Dermis microvascular lymphatic vessel endothelial cell (primary cell): ENCODE measurements around the gene OR6C76. TPM values are rescaled to one million over a fixed set of nuclear protein-coding genes. Genes with fewer than 3 reads are reported as not detected.
"Not testable (repeated sequence)": the region's sequence is repeated elsewhere in the genome, so short reads cannot be mapped to it uniquely, and the experiment has no call there.

Experiments used
- DNase-seq, 2 donors: peaks; one replicate each; pipeline versions ENCODE4 v3.0.0 to v3.0.0-alpha.2; 2010; ENCODE audit warnings: low read depth in 2 of 2
- total RNA-seq: library from RNA; depleted of rRNA; stranded (reverse); fragments of >200 nt; gene quantifications from 2 replicates; pipeline ENCODE4 v1.2.1, GENCODE V29; 2014

Gene OR6C76
- not detected in 2 replicates for total RNA-seq

DNA sequence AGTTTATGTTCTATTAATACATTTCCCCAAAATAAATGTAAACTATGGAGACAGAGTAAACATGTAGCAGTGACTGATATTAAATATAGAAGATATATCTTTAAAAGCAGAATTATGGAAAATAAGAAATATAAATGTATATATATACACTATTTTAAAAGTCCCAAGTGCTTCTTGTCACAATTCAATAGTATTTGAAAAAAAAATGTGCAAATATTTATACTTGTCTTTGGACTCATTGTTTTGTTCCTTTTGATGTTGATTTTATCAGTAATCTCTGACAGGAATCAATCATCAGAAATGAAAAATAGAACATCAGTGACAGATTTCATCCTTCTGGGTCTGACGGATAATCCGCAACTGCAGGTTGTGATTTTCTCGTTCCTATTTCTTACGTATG lies at the start of gene OR6C76:
OR6C76 (plus strand) TSS at position 301 of the 400 bp plus-strand sequence; CDS start at position 301, 0 bp downstream.
- DNase-seq = no peak

DNA sequence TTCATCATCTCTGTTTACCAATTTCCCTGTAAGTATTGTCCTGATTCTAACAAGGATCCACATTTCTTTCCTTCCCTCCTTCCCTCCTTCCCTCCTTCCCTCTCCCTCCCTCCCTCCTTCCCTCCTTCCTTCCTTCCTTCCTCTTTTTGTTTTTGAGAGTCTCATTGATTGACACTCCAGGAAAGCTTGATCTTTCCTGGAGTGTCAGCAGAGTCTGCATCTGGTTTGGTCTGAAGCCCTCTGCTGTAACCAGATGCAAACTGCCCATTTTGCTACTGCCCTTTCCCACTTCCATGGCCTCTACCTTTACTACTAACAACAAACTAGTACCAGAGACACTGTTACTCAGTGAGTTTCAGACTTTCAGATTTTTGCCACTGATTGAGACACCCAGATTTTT lies 40.2 kb upstream of the OR6C76 start:
- DNase-seq = no peak

DNA sequence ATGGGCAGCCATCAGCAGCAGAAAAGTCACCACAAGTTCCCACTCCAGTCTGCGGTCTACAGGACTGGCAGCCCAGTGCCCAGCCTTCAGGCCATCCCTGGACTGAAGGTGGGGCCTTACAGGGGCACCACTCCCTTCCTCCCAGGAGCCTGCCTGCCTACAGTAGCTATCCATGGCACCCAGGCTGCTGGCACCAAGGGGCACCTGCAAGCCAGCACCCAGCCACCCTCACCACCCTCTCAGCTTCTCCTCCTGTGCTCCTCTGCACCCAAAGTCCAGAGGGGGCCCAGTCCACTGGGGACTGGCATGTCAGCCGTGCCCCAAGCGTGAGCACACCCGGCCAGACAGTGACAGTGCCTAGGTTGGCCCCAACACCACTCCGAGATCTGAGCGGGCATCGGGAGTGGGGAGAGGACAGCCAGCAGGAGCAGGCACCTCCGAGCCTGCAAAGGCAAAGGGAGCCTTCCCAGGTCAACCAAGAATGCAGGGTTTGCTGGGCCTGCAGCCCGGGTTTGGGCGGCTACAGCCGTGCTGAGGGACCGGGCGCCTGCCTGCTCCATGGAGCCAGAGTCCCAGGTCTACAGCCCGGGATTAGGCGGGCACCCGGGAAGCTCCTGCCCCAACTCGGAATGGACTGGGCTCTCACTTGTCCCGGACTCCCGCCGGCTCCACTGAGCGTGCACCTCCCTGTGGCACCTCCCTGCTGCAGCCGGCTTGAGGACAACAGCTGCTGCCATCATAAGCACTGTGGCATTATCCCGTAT lies 33.8 kb upstream of the OR6C76 start:
- no peak for DNase-seq

DNA sequence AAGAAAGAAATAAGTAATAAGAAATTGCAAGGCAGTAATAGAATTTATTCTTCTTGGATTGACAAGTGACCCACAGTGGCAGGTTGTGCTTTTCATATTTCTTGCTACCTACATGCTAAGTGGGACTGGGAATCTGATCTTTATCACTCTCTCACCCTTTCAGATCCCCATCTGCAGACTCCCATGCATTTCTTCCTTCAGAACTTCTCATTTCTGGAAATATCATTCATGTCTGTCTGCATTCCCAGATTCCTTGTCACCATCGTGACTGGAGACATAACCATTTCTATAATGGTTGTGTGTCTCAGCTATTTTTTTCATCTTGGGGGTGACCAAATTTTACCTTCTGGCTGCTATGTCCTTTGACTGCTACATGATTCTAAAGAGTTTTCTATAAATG lies 29.7 kb upstream of the OR6C76 start:
- no peak for DNase-seq

DNA sequence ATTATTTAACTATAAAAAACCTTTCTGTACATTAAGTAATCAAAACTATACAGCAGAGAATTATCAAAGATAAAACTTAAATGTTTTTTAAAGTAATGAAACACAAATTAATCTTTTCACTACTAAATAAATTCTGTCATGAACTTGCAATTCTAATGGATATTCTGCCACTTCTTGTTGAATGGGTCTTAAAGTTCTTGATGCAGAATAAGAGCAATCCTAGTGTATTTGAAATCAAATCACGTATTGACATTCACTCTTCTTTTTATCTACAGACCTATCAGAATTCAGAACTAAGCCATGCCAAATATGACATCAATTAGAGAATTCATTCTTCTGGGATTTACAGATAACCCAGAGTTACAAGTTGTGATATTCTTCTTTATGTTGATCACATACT lies 25.8 kb upstream of the OR6C76 start, which contains the start of gene OR6C65:
OR6C65 (plus strand) TSS at position 301 of the 400 bp plus-strand sequence; CDS start at position 301, 0 bp downstream.
- DNase-seq = no peak

DNA sequence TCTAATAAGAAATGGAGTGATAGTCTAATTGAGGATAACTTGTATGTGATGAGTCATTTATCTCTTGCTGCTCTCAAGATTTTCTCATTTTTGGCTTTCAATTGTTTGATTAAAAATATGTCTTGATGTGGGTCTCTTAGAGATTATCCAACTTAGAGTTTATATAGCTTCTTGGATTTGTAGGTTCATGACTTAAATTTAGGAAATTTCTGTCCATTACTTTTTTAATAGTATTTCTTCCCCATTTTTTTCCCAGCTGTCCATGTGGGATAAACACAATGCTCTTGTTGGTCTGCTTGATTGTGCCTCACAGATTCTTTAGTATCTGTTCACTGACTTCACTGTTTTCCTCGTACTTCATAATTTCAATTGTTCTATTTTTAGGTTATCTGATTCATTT lies 18.2 kb upstream of the OR6C76 start:
- no peak for DNase-seq

DNA sequence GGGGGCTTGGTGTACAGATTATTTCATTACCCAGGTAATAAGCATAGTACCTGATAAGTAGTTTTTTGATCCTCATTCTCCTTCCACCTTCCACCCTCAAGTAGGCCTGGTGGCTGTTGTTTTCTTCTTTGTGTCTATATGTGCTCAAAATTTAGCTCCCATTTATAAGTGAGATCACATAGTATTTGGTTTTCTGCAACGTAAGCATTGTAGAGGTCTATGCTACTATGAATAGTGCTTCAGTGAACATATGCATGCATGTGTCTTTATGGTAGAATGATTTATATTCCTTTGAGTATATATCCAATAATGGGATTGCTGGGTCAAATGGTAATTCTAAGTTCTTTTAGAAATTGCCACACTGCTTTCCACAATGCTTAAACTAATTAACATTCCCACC lies 16.9 kb upstream of the OR6C76 start:
- not testable (repeated sequence) for DNase-seq

DNA sequence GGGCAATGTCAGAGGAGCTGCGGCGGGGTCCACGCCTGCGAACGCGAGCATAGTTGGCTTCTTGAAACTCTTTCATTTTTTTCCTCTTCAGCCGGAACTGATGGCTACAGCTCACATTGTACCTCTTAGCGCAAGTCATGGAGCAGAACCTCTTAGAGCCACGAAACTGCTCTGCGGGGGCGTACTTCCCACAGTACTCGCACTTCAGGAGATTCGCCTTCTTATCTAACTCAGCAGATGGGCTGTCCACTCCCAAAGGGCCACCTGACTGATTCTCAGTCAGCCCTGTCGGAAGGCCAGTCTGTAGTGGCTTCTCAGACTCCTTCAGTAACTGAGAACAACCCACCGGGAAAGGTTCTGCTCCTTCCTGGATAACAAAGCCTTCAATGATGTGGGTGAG lies 13.9 kb upstream of the OR6C76 start:
- DNase-seq = not testable (repeated sequence)

DNA sequence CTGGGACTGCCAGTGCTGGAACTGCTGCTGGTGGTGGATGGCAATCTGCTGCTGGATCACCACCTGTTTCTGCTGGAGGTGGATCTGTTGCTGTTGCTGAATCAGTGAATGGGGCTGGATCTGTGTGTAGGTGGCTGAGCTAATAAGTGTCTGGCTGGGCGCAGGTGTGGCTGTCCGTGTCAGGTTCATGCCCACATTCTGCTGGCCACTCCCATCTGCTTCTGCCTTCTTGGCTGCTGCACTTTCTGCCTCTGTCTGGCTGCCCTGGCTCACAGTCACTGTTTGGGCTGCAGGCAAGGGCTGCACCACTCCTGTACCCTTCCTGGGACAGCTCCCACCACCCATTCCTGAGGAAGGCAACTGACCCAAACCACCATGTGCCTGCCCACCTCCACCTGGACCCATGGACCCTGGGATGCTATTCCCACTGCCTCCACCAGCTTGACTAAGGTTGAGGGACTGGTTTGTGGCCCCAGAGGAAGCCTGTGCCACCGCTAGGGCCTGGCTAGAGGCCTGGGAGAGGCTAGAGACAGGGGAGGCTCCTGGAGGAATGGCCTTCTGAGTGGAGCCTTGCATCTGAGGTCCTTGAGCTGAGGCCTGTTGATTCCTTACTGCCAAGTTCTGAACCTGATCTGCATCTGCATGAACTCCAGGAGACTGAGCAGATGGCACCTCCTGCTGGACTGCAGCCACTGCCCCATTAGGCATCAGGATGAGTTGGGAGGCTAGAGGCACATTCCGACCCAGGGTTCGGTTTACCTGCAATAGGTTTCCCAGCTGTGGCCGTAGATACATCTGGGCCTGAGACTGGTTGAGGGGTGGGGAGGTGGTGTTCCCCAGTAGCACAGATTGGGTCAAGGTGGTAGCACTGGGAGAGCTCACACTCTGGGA lies 12.3 kb upstream of the OR6C76 start:
- not testable (repeated sequence) for DNase-seq

DNA sequence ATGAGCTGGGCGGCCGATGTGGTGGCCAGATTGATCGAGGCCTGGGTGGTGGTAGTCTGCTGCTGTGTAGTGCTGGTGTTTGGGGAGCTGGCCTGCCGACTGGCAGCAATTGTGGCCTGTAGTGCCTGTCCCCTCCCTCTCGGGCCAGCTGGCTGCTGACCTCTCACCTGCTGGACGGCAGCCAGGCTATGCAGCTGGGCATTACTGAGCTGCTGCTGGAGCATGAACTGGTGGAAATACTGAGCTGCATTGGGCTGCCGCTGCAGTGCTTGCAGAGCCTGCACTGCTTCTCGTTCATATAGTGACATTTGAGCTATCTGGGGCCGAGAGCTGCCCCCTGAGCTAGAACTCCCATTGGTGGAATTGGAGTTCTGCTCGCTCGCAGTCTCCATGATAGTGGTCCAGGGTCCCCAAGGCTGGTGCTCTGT lies 11.6 kb upstream of the OR6C76 start:
- peak; percentile 14 to 23 for DNase-seq

DNA sequence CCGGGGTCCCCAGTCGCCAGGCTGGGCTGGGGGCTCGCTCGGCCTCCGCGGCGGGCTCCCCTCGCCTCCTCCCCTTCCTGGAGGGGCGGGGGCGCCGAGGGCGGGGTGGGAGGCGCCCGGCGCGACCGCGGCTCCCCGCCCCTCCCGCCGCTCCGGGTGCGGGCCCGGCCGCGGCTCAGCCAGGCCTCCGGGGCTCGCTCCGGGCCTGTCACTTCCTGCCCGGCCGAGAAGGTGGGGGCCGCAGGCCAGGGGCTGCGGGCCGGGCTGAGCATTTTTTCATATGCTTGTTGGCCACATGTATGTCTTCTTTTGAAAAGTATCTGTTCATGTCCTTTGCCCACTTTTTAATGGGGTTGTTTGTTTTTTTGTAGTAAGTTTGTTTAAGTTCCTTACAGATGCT lies 11.2 kb upstream of the OR6C76 start:
- DNase-seq = not testable (repeated sequence)

DNA sequence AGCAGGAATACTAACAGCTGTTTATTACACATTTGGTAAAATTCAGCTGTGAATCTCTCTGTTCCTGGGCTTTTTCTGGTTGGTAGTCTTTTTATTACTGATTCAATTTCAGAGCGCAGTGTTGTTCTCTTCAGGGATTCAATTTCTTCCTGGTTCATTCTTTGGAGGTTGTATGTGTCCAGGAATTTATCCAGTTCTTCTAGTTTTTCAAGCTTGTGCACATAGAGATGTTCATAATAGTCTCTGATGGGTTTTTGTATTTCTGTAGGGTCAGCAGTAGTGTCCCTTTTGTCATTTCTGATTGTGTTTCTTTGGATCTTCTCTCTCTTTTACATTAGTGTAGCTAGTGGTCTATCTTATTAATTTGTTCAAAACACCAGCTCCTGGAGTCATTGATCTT lies 9.1 kb upstream of the OR6C76 start:
- DNase-seq = no peak

DNA sequence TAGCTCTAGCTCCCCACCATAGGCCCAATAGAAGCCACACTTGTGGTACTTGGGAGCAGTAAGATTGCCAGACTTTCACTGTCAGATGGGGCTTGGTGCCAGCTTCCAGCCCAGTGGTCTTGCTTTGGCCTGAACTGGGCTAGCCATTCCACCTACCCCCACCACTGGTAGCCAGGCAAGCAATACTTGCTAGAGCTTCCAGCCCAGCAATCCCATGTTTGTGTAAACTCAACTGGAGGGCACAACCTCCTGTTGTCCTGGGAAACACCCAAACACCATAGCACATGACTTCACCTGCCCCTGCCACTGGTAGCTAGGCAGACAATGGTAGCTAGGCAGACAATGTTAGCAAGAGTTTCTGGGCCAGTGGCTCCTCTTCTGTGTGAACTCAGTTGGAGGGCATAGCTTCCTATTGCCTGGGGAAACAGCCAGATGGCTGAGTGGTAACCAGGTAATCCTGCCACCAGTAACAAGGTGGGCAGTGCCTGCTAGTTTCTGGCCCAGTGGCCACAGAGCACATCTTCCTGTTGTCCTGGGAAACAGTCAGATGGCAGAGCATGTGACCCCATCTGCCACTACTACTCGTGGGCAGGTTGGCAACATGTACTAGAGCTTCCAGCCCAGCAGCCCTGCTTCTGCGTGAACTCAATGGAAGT lies 5.6 kb upstream of the OR6C76 start:
- DNase-seq = no peak

DNA sequence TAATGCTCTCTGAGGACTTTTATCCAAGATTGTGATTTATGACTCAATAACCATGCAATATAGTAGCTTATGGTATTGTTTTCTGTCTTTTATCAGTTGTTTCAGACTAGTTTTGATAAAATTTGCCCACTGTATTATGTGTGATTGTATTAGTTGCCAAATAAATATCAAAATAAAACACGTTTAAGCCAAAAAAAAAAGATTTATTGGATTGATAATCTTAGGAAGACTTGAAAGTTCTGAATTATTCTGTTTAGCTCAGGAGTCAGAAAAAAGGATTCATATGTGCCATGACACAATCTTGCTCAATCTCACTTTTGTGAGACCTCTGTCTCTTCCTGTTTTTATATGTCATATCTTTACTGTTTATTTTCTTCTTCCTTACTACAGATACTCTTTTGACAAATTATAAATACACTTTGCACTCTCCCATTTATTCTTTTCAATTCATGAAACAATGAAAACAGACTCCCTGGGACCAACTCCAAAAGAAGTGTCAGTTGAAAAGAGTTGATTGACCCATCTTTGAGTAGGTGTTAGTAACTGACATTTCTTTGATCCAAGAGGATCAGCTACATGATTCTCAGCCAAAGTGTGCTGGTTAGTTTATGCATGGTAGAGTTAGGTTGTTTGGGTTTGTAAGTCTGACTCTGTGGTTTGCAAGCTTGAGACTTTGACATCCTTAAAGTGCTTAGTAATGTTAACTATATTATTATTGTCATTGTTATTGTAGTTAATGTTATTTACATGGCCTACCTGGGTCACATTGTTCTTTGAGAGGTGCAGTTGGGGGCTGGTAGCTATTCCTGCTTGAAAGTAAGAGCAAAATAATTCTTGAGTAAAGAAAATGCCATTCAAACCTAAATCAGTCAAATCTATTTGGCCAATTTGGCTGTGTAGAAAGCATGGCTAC lies 2.5 kb downstream of the OR6C76 start:
- DNase-seq = no peak

DNA sequence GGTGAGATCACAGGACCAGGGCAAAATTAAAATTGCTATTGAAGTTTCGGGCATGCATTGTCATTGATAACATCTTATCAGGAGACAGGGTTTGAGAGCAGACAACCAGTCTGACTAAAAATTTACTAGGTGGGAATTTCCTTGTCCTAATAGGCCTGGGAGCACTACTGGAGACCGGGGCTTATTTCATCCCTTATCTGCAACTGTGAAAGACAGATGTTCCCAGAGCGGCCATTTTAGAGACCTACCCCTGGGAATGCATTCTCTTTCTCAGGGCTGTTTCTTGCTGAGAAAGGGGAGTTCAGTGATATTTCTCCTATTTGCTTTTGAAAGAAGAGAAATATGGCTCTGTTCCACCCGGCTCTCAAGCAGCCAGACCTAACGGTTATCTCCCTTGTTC lies 15.2 kb downstream of the OR6C76 start:
- not testable (repeated sequence) for DNase-seq

DNA sequence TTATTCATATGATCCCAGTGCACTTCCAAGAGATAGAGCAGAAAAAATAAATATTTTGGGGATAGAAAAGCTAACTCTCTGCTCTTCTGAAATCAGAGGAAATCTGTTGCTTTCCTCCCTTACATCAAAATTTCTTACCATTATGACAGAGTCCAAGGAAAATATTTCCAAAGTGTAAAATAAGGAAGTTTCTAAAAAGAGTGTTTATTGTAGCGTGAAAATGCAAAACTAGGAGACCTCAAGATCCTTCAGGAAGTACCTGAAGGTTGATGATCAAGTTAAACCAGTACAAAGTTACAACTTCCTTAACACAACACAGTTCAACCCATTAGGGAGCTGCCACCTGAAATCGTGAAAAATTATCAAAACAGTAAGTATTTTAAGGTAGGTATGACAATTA lies 17.7 kb downstream of the OR6C76 start, which contains the start of gene OR6C2:
OR6C2 (plus strand) TSS at position 301 of the 400 bp plus-strand sequence. CDS start 8,138 bp downstream, outside the sequence.
- DNase-seq = no peak

DNA sequence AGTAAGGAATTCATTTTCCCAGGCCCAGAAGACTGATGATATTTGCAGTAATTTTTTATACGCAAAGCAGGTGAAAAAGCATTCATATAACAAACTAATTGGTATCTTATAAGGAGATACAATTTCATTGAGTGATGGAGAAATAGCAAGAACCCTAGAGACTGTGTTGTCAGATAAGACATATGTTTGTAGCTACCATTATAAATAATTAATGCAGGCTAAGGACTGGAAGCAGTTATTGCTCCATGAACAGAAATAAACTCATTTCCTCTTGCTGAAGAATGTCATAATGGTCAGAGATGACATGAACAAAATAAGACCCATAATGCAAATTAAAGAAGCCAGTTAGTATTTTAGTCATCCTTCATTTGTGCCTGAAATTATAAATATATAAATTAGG lies 19.3 kb downstream of the OR6C76 start:
- DNase-seq = no peak

DNA sequence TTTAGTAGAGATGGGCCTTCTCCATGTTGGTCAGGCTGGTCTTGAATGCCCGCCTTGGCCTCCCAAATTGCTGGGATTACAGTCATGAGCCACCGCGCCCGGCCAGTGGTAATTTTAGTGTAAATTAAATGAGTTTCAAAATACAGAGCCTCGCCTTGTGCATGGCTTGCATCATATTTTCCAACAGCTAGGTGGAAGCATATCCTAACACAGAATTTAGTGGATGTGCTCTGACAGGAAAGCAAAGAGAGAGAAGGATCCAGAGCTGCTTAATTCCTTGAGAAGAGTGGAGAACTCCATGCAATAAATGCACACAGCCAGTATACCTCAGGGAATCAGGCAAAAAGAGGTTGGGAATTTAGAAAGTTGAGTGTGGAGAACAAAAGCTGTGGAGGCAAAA lies 20.3 kb downstream of the OR6C76 start:
- DNase-seq = no peak

DNA sequence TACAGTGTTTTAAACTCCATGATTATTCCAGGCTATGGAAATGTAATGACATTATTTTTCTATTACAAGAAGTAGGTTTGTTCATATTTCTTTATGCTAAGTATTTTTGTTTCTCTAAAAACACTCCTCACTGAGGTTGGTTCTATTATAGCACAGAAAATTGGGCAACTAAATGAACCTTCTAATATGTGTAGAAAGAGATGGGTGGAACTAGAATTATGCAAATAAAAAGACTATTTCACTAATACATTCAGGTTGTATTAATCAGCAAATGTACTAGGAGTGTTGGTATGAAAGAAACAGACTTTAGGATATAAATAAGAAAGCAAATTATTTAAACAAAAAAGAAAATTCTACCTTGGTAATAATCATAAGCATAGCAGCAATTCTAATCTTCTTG lies 22.8 kb downstream of the OR6C76 start:
- DNase-seq = no peak

DNA sequence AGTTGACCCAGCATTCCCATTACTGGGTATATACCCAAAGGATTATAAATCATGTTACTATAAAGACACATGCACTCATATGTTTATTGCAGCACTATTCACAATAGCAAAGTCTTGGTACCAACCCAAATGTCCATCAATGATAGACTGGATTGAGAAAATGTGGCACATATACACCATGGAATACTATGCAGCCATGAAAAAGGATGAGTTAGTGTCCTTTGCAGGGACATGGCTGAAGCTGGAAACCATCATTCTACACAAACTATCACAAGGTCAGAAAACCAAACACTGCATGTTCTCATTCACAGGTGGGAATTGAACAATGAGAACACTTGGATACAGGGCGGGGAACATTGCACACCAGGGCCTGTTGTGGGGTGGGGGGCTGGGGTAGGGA lies 38.9 kb downstream of the OR6C76 start:
- not testable (repeated sequence) for DNase-seq

DNA sequence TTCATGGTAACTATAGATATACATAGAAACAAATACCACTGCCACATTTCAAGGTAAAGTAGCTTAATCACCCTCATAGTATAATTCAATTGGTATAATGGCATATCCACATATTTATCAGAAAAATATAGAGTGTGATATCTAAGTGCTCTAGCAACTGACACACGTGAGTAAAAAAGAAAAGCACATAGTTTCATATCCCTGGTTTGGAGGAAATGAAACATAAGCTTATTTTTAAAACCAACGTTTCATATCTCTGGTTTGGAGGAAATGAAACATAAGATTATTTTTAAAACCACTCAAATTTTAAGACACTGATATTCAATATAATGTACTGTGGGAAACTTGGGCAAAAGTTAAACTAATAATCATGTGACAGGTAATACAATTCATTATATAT lies 41.8 kb downstream of the OR6C76 start:
- no peak for DNase-seq
